ENCODE data around the gene AGPAT1.
A peak's percentile ranks its signal among the peaks of the same experiment; 100 is the strongest.

DNA sequence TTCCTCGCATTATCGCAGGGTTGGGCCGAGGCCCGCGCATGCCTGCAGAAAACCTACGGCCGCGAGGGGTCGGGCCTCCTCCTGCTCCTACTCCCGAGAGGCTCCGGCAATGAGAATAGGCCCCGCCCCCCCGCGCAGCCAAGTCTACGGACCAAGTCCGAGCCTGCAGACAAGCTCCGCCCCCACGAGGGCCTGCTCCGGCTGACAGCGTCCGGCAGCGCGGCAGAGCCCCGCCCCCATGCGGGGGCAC is 19.7 kb upstream of the AGPAT1 start:
- TF ChIP-seq, protein P1, sequence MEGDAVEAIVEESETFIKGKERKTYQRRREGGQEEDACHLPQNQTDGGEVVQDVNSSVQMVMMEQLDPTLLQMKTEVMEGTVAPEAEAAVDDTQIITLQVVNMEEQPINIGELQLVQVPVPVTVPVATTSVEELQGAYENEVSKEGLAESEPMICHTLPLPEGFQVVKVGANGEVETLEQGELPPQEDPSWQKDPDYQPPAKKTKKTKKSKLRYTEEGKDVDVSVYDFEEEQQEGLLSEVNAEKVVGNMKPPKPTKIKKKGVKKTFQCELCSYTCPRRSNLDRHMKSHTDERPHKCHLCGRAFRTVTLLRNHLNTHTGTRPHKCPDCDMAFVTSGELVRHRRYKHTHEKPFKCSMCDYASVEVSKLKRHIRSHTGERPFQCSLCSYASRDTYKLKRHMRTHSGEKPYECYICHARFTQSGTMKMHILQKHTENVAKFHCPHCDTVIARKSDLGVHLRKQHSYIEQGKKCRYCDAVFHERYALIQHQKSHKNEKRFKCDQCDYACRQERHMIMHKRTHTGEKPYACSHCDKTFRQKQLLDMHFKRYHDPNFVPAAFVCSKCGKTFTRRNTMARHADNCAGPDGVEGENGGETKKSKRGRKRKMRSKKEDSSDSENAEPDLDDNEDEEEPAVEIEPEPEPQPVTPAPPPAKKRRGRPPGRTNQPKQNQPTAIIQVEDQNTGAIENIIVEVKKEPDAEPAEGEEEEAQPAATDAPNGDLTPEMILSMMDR (IDR thresholded peaks at IDR 0.05): peak; percentile 40 to 84 (median 73)
- no peak for TF ChIP-seq POLR2A (IDR thresholded peaks at IDR 0.05)

Measured in esophagus squamous epithelium (tissue), 4 donors.